K562 (cell line): ENCODE measurements around the gene CEP295NL.

Experiments used
- BRCA1 ChIP-seq, 2 experiments: fragments of 450-650 bp in 1 of 2; sonication (generic) in 1 of 2; formaldehyde crosslinking in 1 of 2; IDR thresholded peaks; 2 replicates each; pipeline versions ENCODE4 v1.5.0 to v1.6.1; 2017 to 2020; ENCODE audit warnings: mild to moderate bottlenecking in 1 of 2, missing genetic modification reagents in 1 of 2
- DMBX1 ChIP-seq: fragments of 250-450 bp; sonication (Bioruptor Pico); IDR thresholded peaks from 2 replicates; pipeline ENCODE4 v1.8.0; 2022; ENCODE audit warnings: inconsistent platforms, mild to moderate bottlenecking, moderate library complexity, borderline replicate concordance
- EGR1 ChIP-seq: fragments of 450-650 bp; conservative IDR thresholded peaks from 2 replicates; pipeline ENCODE4 v1.6.1; 2017; ENCODE audit warnings: mild to moderate bottlenecking
- FOXK2 ChIP-seq, 2 experiments: fragments of 450-650 bp; IDR thresholded peaks in 1 of 2; conservative IDR thresholded peaks in 1 of 2; 2 replicates each; pipeline ENCODE4 v1.6.1; 2016; ENCODE audit warnings: low read depth in 2 of 2, mild to moderate bottlenecking in 1 of 2
- KDM1A ChIP-seq, 2 experiments: fragments of 450-650 bp; IDR thresholded peaks; 2 replicates each; pipeline ENCODE4 v1.6.1; 2016; ENCODE audit warnings: mild to moderate bottlenecking in 2 of 2
- LEF1 ChIP-seq: fragments of 450-650 bp; IDR thresholded peaks from 2 replicates; pipeline ENCODE4 v1.6.1; 2016; ENCODE audit warnings: mild to moderate bottlenecking
- NR3C1 ChIP-seq: sonication (generic); formaldehyde crosslinking; IDR thresholded peaks from 2 replicates; pipeline ENCODE4 v1.8.1; 2022; ENCODE audit warnings: missing genetic modification reagents
- POLR2AphosphoS5 ChIP-seq: IDR thresholded peaks from 2 replicates; pipeline ENCODE4 v1.6.1; 2011; ENCODE audit warnings: mild to moderate bottlenecking, low read depth, low read length, moderate library complexity; ENCODE audit not compliant: control insufficient read depth, insufficient read depth
- RAD51 ChIP-seq: fragments of 450-650 bp; IDR thresholded peaks from 2 replicates; pipeline ENCODE4 v1.7.1; 2016; ENCODE audit warnings: low read depth, mild to moderate bottlenecking, borderline replicate concordance
- SMARCB1 ChIP-seq: IDR thresholded peaks from 2 replicates; pipeline ENCODE4 v1.6.1; 2011; ENCODE audit warnings: improper control_type of control experiment, low read depth; ENCODE audit not compliant: insufficient read length
- SMC3 ChIP-seq: conservative IDR thresholded peaks from 2 replicates; pipeline ENCODE4 v1.6.1; 2011; ENCODE audit warnings: low read depth, low read length, improper control_type of control experiment; ENCODE audit not compliant: insufficient read depth
- ZNF253 ChIP-seq: fragments of 250-450 bp; sonication (Bioruptor Pico); conservative IDR thresholded peaks from 2 replicates; pipeline ENCODE4 v1.6.1; 2021; ENCODE audit warnings: mild to moderate bottlenecking
- ZSCAN32 ChIP-seq: fragments of 450-650 bp; formaldehyde crosslinking; IDR thresholded peaks from 2 replicates; pipeline ENCODE4 v1.4.0; 2020; ENCODE audit warnings: mild to moderate bottlenecking, moderate library complexity
- TF ChIP-seq, protein P1 (sequence below), 3 experiments: IDR thresholded peaks in 2 of 3; conservative IDR thresholded peaks in 1 of 3; 2 replicates each; pipeline ENCODE4 v1.5.1; 2011 to 2012; ENCODE audit warnings: low read length in 3 of 3, mild to moderate bottlenecking in 3 of 3, control low read depth in 2 of 3, improper control_type of control experiment in 1 of 3, inconsistent platforms in 1 of 3, low read depth in 1 of 3, mixed read lengths in 1 of 3, moderate library complexity in 1 of 3; ENCODE audit not compliant: insufficient read depth in 2 of 3

DNA sequence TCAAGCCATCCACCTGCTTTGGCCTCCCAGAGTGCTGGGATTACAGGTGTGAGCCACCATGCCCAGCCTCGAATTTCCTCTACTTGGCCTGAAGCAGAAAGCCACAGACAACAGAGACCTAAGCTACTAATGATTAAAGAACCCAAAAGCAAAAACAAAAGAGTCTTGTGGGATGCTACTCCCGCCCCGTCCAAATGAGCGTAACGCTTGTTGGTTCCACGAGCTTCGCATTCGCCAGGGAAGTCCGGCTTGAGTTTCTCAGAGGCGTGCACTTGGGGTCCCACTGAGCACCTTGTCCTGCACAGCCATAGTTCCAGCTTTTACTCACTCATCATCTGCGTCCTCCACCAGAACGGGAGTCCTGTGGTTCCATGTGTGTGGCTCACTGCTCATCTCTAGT, 16.0 kb downstream of the CEP295NL start:
- TF ChIP-seq ZSCAN32 (no peak), FOXK2 (conservative IDR thresholded peaks at IDR 0.05 in 1 of 2, IDR thresholded peaks at IDR 0.05 in 1 of 2; ENCODE audit: low read depth in 2 of 2) (no peak), POLR2AphosphoS5 (no peak), RAD51 (no peak), SMARCB1 (no peak), BRCA1 (IDR thresholded peaks at IDR 0.05) (no peak), BRCA1 (CRISPR knock-in tag; IDR thresholded peaks at IDR 0.05) (no peak), EGR1 (no peak), KDM1A (IDR thresholded peaks at IDR 0.05) (no peak), NR3C1 (CRISPR knock-in tag) (no peak), SMC3 (no peak), DMBX1 (CRISPR knock-in tag) (no peak), ZNF253 (CRISPR knock-in tag) (no peak), LEF1 (no peak)
- TF ChIP-seq, protein P1, sequence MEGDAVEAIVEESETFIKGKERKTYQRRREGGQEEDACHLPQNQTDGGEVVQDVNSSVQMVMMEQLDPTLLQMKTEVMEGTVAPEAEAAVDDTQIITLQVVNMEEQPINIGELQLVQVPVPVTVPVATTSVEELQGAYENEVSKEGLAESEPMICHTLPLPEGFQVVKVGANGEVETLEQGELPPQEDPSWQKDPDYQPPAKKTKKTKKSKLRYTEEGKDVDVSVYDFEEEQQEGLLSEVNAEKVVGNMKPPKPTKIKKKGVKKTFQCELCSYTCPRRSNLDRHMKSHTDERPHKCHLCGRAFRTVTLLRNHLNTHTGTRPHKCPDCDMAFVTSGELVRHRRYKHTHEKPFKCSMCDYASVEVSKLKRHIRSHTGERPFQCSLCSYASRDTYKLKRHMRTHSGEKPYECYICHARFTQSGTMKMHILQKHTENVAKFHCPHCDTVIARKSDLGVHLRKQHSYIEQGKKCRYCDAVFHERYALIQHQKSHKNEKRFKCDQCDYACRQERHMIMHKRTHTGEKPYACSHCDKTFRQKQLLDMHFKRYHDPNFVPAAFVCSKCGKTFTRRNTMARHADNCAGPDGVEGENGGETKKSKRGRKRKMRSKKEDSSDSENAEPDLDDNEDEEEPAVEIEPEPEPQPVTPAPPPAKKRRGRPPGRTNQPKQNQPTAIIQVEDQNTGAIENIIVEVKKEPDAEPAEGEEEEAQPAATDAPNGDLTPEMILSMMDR (IDR thresholded peaks at IDR 0.05 in 2 of 3, conservative IDR thresholded peaks at IDR 0.05 in 1 of 3; ENCODE audit: insufficient read depth in 2 of 3, low read depth in 1 of 3, low read length in 3 of 3): no peak
